Measurements from ENCODE around the gene CCDC34. TPM values are rescaled to one million over a fixed set of nuclear protein-coding genes. Genes with fewer than 3 reads are reported as not detected.
A peak's percentile ranks its signal among the peaks of the same experiment; 100 is the strongest.

The CCDC34 gene
- total and polyA plus RNA-seq, 8 donors: 3.3 to 10.1 (median 4.5) TPM

DNA sequence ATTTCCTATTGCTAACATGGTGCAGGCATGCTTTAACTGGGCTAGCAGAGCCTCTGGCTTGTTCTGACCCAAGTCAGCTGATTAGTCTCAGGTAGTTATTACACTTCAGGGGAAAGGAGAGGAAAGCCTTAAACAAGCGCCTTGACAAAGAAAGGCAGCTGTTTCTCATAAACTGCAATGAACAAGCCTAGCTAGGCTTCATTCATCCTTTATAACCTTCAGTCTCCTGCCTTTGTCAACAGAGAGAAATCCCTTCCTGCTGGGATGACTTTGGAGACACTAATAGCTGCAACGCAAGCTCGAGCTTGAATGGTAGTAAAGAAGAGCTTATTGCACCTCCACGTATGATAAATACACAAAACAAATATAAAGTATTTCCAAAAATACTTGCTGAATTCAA lies 68.4 kb downstream of the CCDC34 start:
- no peak overlapping the region for H3K27ac ChIP-seq
- ATAC-seq (no peak), FAIRE-seq (no peak), DNase-seq (no peak)
- TF ChIP-seq, protein P1, sequence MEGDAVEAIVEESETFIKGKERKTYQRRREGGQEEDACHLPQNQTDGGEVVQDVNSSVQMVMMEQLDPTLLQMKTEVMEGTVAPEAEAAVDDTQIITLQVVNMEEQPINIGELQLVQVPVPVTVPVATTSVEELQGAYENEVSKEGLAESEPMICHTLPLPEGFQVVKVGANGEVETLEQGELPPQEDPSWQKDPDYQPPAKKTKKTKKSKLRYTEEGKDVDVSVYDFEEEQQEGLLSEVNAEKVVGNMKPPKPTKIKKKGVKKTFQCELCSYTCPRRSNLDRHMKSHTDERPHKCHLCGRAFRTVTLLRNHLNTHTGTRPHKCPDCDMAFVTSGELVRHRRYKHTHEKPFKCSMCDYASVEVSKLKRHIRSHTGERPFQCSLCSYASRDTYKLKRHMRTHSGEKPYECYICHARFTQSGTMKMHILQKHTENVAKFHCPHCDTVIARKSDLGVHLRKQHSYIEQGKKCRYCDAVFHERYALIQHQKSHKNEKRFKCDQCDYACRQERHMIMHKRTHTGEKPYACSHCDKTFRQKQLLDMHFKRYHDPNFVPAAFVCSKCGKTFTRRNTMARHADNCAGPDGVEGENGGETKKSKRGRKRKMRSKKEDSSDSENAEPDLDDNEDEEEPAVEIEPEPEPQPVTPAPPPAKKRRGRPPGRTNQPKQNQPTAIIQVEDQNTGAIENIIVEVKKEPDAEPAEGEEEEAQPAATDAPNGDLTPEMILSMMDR (IDR thresholded peaks at IDR 0.05): no peak
- peaks cover 0 to 10% (median 7%) of the 10 kb centered on the region in 3 donors for H3K4me1 ChIP-seq
- 89 to 90% methylated on average over 4 of the region's 4 CpGs for WGBS, 2 donors
- H3K9me3 ChIP-seq: no peaks in the 10 kb centered on the region
- no peaks in the 10 kb centered on the region for H3K36me3 ChIP-seq
- no peak overlapping the region for H3K4me3 ChIP-seq
- intact Hi-C loops (cut with DNase I): loop anchor here in 2 of 3 donors (10.0 kb wide), 2 partner anchors 90 to 110 kb away; no protein-coding TSS in a partner anchor
- H3K27me3 ChIP-seq: no peaks in the 10 kb centered on the region

DNA sequence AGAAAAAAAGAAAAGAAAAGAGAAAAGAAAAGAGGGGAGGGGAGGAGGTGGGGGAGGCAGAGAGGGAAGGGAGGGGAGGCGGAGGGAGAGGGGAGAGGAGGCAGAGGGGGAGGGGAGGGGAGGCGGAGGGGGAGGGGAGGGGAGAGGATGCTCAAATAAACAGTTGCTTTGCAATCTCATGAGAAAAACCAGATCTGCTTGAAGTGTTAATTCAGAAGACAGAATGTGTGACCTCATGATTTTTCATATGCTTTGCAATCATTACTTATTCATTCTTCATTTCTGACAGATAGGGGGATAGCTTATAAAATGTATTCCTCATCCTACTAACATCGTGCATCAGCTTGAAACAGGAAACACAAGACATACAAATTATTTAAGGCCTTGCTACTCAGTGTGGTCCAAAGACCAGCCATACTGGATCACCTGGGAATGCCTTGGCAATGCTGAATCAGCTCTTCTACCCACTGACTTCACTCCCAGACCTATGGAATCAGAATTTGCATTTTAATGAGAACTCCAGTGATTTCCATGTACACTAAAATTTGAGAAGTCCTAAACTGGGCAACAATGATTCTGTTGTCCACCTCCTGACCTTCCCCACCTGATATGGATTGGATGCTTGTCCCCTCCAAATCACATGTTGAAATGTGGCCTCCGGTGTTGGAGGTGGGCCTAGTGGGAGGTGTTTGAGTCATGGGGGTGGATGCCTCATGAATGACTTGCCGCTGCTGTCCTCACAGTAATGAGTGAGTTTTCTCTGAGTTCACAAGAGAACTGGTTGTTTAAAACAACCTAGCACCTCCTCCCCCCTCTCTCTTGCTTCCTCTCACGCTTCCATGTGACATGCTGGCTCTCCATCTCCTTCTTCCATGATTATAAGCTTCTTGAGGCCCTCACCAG lies 69.2 kb downstream of the CCDC34 start:
- intact Hi-C loops (cut with DNase I): loop anchor here in 2 of 3 donors (10.0 kb wide), 2 partner anchors 89 to 109 kb away; no protein-coding TSS in a partner anchor
- TF ChIP-seq, protein P1 (IDR thresholded peaks at IDR 0.05): no peak
- Histone ChIP-seq H3K9me3 (no peaks in the 10 kb centered on the region), H3K4me3 (no peak overlapping the region), H3K27ac (no peak overlapping the region), H3K27me3 (no peaks in the 10 kb centered on the region), H3K4me1 (peaks cover 0 to 10% (median 7%) of the 10 kb centered on the region in 3 donors), H3K36me3 (no peaks in the 10 kb centered on the region)
- ATAC-seq: no peak
- no peak for DNase-seq
- WGBS, 2 donors: 76 to 90% methylated on average over 6 of the region's 6 CpGs
- no peak for FAIRE-seq

- Histone ChIP-seq H3K9me3 (no peaks in the 10 kb centered on the region), H3K4me1 (peaks cover 0 to 10% (median 7%) of the 10 kb centered on the region in 3 donors), H3K27me3 (no peaks in the 10 kb centered on the region), H3K27ac (no peak overlapping the region), H3K36me3 (no peaks in the 10 kb centered on the region), H3K4me3 (no peak overlapping the region)
- intact Hi-C loops (cut with DNase I): loop anchor here in 2 of 3 donors (10.0 kb wide), 2 partner anchors 88 to 108 kb away; no protein-coding TSS in a partner anchor
- ATAC-seq (no peak), DNase-seq (no peak), FAIRE-seq (no peak)
- WGBS, 2 donors: 16 to 50% methylated on average over 2 of the region's 2 CpGs
- TF ChIP-seq, protein P1 (IDR thresholded peaks at IDR 0.05): no peak
Observed at GRCh38 chr11:27292637-27293010, 70.4 kb downstream of the CCDC34 start.

- 32 to 38% methylated on average over 5 of the region's 5 CpGs for WGBS, 2 donors
- H3K36me3 ChIP-seq: no peaks in the 10 kb centered on the region
- FAIRE-seq (no peak), ATAC-seq (peak; percentile 49 to 83 (median 78)), DNase-seq (peak in 2 of 6 donors; percentile 28 to 30)
- peaks cover 0 to 10% (median 7%) of the 10 kb centered on the region in 3 donors for H3K4me1 ChIP-seq
- intact Hi-C loops (cut with DNase I): loop anchor here in 2 of 3 donors (10.0 kb wide), 2 partner anchors 87 to 107 kb away; no protein-coding TSS in a partner anchor
- no peak overlapping the region for H3K4me3 ChIP-seq
- no peaks in the 10 kb centered on the region for H3K27me3 ChIP-seq
- TF ChIP-seq, protein P1 (IDR thresholded peaks at IDR 0.05): no peak
- no peaks in the 10 kb centered on the region for H3K9me3 ChIP-seq
- H3K27ac ChIP-seq: no peak overlapping the region
Observed at GRCh38 chr11:27291954-27292636, 70.9 kb downstream of the CCDC34 start.
